H1 (cell line): ENCODE results near the gene CD52. TPM values are rescaled to one million over a fixed set of nuclear protein-coding genes. Genes with fewer than 3 reads are reported as not detected.

ENCODE experiments used
- CTCF ChIA-PET: fragments of 300-600 bp; sonication (Branson Sonifier 250); formaldehyde crosslinking; loops from one replicate; lab custom pipeline; 2021; ENCODE audit not compliant: partially characterized antibody; lab: Charles Lee
- POLR2A ChIA-PET: fragments of 300-600 bp; sonication (Branson Sonifier 250); formaldehyde crosslinking; loops from one replicate; lab custom pipeline; 2021; ENCODE audit warnings: inconsistent platforms; ENCODE audit not compliant: partially characterized antibody; lab: Charles Lee
- DNase-seq, 2 experiments: peaks; one replicate each; pipeline versions ENCODE4 v3.0.0 to v3.0.0-alpha.2; 2010 to 2022; ENCODE audit warnings: low spot score in 2 of 2, low read depth in 1 of 2, mixed read lengths in 1 of 2
- FAIRE-seq: peaks from 2 replicates; lab custom pipeline; 2011; peaks lifted over from hg19 to GRCh38; lab: Jason Lieb, UNC
- H2AFZ ChIP-seq: 2 replicates; pipeline ENCODE4 v1.8.1; 2012; ENCODE audit warnings: low read length, inconsistent platforms
- H2AK5ac ChIP-seq: 2 replicates; pipeline ENCODE4 v1.6.1; 2013; ENCODE audit warnings: low read depth, low read length
- H2BK120ac ChIP-seq: replicated peaks from 2 replicates; pipeline ENCODE3; 2013; ENCODE audit warnings: low read depth, low read length, inconsistent platforms
- H2BK12ac ChIP-seq: 2 replicates; pipeline ENCODE4 v1.6.1; 2013; ENCODE audit warnings: low read depth, low read length
- H2BK15ac ChIP-seq: 2 replicates; pipeline ENCODE4 v1.6.1; 2013; ENCODE audit warnings: low read length
- H2BK20ac ChIP-seq: 2 replicates; pipeline ENCODE4 v1.6.1; 2013; ENCODE audit warnings: low read length
- H2BK5ac ChIP-seq: 2 replicates; pipeline ENCODE4 v1.6.1; 2013; ENCODE audit warnings: low read depth, low read length
- H3K14ac ChIP-seq: 2 replicates; pipeline ENCODE4 v1.6.1; 2013; ENCODE audit warnings: inconsistent platforms; ENCODE audit not compliant: insufficient read length
- H3K18ac ChIP-seq: 2 replicates; pipeline ENCODE4 v1.6.1; 2013; ENCODE audit warnings: low read length; ENCODE audit errors: extremely low read depth
- H3K23ac ChIP-seq: 2 replicates; pipeline ENCODE4 v1.6.1; 2013; ENCODE audit warnings: inconsistent platforms; ENCODE audit not compliant: insufficient read length
- H3K23me2 ChIP-seq: 2 replicates; pipeline ENCODE4 v1.6.1; 2013; ENCODE audit warnings: low read depth, low read length
- H3K27ac ChIP-seq: 2 replicates; pipeline ENCODE4 v1.6.1; 2011; ENCODE audit warnings: low read depth, low read length, inconsistent platforms
- H3K27me3 ChIP-seq, 4 experiments: replicated peaks in 1 of 4; 1 replicate in 1 of 4; 2 replicates in 3 of 4; pipeline versions ENCODE4 v1.6.1 to v1.8.1; 2011 to 2013; ENCODE audit warnings: low read length in 3 of 4, mild to moderate bottlenecking in 3 of 4, inconsistent platforms in 2 of 4, mixed read lengths in 2 of 4, moderate library complexity in 1 of 4; ENCODE audit not compliant: control insufficient read depth in 3 of 4, insufficient read depth in 3 of 4; ENCODE audit errors: extremely low read depth in 1 of 4
- H3K36me3 ChIP-seq, 4 experiments: 2 replicates each; pipeline versions ENCODE4 v1.6.1 to v1.8.1; 2011 to 2013; ENCODE audit warnings: mild to moderate bottlenecking in 4 of 4, low read length in 3 of 4, moderate library complexity in 2 of 4, control low read depth in 1 of 4, inconsistent platforms in 1 of 4; ENCODE audit not compliant: insufficient read depth in 4 of 4, control insufficient read depth in 2 of 4
- H3K4ac ChIP-seq: replicated peaks from 2 replicates; pipeline ENCODE3; 2013; ENCODE audit warnings: low read length, low read depth, mixed read lengths, inconsistent platforms; ENCODE audit not compliant: insufficient read length
- H3K4me1 ChIP-seq, 4 experiments: replicated peaks in 1 of 4; 1 replicate in 1 of 4; 2 replicates in 3 of 4; pipeline versions ENCODE4 v1.6.1 to v1.8.1; 2011 to 2013; ENCODE audit warnings: low read length in 3 of 4, inconsistent platforms in 2 of 4, mixed read lengths in 1 of 4; ENCODE audit not compliant: insufficient read depth in 4 of 4, control insufficient read depth in 3 of 4
- H3K4me2 ChIP-seq, 2 experiments: 2 replicates each; pipeline versions ENCODE4 v1.6.1 to v1.8.1; 2011 to 2013; ENCODE audit warnings: low read depth in 2 of 2, low read length in 2 of 2, control low read depth in 1 of 2, inconsistent platforms in 1 of 2, mild to moderate bottlenecking in 1 of 2; ENCODE audit not compliant: insufficient read depth in 1 of 2
- H3K4me3 ChIP-seq, 4 experiments: fragments of 200-600, 300-600 bp in 1 of 4; sonication (generic), shearing (Covaris generic), sonication (Bioruptor Twin) in 1 of 4; 2 replicates each; pipeline versions ENCODE4 v1.5.1 to v1.8.1; 2011 to 2016; ENCODE audit warnings: low read length in 4 of 4, low read depth in 3 of 4, control low read depth in 2 of 4, inconsistent platforms in 2 of 4, mild to moderate bottlenecking in 2 of 4, mixed read lengths in 1 of 4, moderate library complexity in 1 of 4; ENCODE audit not compliant: insufficient read depth in 2 of 4; ENCODE audit errors: extremely low read depth in 1 of 4
- H3K56ac ChIP-seq: replicated peaks from 2 replicates; pipeline ENCODE3; 2013; ENCODE audit warnings: low read depth, mild to moderate bottlenecking, mixed read lengths, low read length, inconsistent platforms; ENCODE audit not compliant: insufficient read length
- H3K79me1 ChIP-seq: 2 replicates; pipeline ENCODE4 v1.6.1; 2013; ENCODE audit warnings: low read depth, low read length, control low read depth
- H3K79me2 ChIP-seq, 2 experiments: 2 replicates each; pipeline versions ENCODE4 v1.6.1 to v1.8.1; 2012 to 2013; ENCODE audit warnings: low read length in 2 of 2, mild to moderate bottlenecking in 2 of 2, inconsistent platforms in 1 of 2; ENCODE audit not compliant: insufficient read depth in 2 of 2, control insufficient read depth in 1 of 2
- H3K9ac ChIP-seq, 4 experiments: replicated peaks in 1 of 4; 1 replicate in 1 of 4; 2 replicates in 3 of 4; pipeline versions ENCODE4 v1.6.1 to v1.8.1; 2011 to 2013; ENCODE audit warnings: low read depth in 3 of 4, low read length in 3 of 4, control low read depth in 2 of 4, mild to moderate bottlenecking in 2 of 4, moderate library complexity in 2 of 4, inconsistent platforms in 1 of 4; ENCODE audit errors: extremely low read depth in 1 of 4
- H3K9me3 ChIP-seq, 2 experiments: 2 replicates each; pipeline versions ENCODE4 v1.6.1 to v1.8.1; 2012 to 2013; ENCODE audit warnings: mild to moderate bottlenecking in 2 of 2, moderate library complexity in 2 of 2, control low read depth in 1 of 2, inconsistent platforms in 1 of 2, low read depth in 1 of 2, low read length in 1 of 2, mixed read lengths in 1 of 2; ENCODE audit not compliant: insufficient read depth in 2 of 2
- H4K20me1 ChIP-seq, 2 experiments: replicated peaks in 1 of 2; 2 replicates each; pipeline versions ENCODE3 to v1.8.1; 2011 to 2013; ENCODE audit warnings: inconsistent platforms in 2 of 2, low read length in 2 of 2, mild to moderate bottlenecking in 1 of 2; ENCODE audit not compliant: insufficient read depth in 2 of 2, control insufficient read depth in 1 of 2
- H4K5ac ChIP-seq: 2 replicates; pipeline ENCODE4 v1.6.1; 2013; ENCODE audit warnings: low read length, low read depth, mixed read lengths, inconsistent platforms; ENCODE audit not compliant: insufficient read length
- H4K8ac ChIP-seq: 2 replicates; pipeline ENCODE4 v1.8.0; 2013; ENCODE audit warnings: mild to moderate bottlenecking, moderate library complexity, low read length, inconsistent platforms; ENCODE audit not compliant: insufficient read depth; ENCODE audit errors: extremely low read depth
- H4K91ac ChIP-seq: replicated peaks from 2 replicates; pipeline ENCODE3; 2013; ENCODE audit warnings: low read length, mixed read lengths, inconsistent platforms; ENCODE audit not compliant: insufficient read length
- BCL11A ChIP-seq, 2 experiments: IDR thresholded peaks; one replicate each; pipeline ENCODE4 v1.6.1; 2011; ENCODE audit warnings: low read depth in 2 of 2, low read length in 2 of 2, mild to moderate bottlenecking in 2 of 2
- CTCF ChIP-seq, 3 experiments: IDR thresholded peaks; 1 replicate in 2 of 3; 2 replicates in 1 of 3; pipeline versions ENCODE4 v1.5.1 to v1.6.1; 2011; ENCODE audit warnings: low read length in 3 of 3, mild to moderate bottlenecking in 3 of 3, inconsistent platforms in 2 of 3, low read depth in 1 of 3, moderate library complexity in 1 of 3; ENCODE audit not compliant: insufficient read depth in 1 of 3; ENCODE audit errors: control extremely low read depth in 1 of 3
- EZH2 ChIP-seq: fragments of 200-600 bp; sonication (generic); IDR thresholded peaks from 2 replicates; pipeline ENCODE4 v1.7.1; 2012; ENCODE audit warnings: low read depth, mild to moderate bottlenecking, moderate library complexity, low read length, inconsistent platforms; ENCODE audit not compliant: severe bottlenecking
- JUN ChIP-seq: IDR thresholded peaks from 2 replicates; pipeline ENCODE4 v1.6.1; 2011; ENCODE audit warnings: low read depth, mild to moderate bottlenecking, improper control_type of control experiment, low read length
- NANOG ChIP-seq: IDR thresholded peaks from 2 replicates; pipeline ENCODE4 v1.6.1; 2011; ENCODE audit warnings: low read length, low read depth, mild to moderate bottlenecking, inconsistent platforms; ENCODE audit not compliant: insufficient read depth, poor library complexity, severe bottlenecking
- POU5F1 ChIP-seq: IDR thresholded peaks from 2 replicates; pipeline ENCODE4 v1.6.1; 2011; ENCODE audit warnings: low read depth, mild to moderate bottlenecking, low read length, moderate library complexity
- RNF2 ChIP-seq: fragments of 200-900, 300-1000 bp; sonication (generic); IDR thresholded peaks from 2 replicates; pipeline ENCODE4 v1.7.1; 2016; ENCODE audit warnings: borderline replicate concordance, low read depth, mild to moderate bottlenecking, antibody characterized with exemption, low read length; ENCODE audit not compliant: poor library complexity, severe bottlenecking; ENCODE audit errors: missing control alignments
- TAF1 ChIP-seq: IDR thresholded peaks from 2 replicates; pipeline ENCODE4 v1.6.1; 2011; ENCODE audit warnings: mild to moderate bottlenecking, low read depth, low read length
- WGBS, 2 experiments: shearing (Covaris generic) in 1 of 2; methylation state at CpG; one replicate each; pipeline versions ENCODE4 v1.1.6 to v1.1.7; 2013 to 2015; ENCODE audit warnings: low lambda C conversion rate in 2 of 2, mixed read lengths in 2 of 2, inconsistent platforms in 1 of 2, low coverage in 1 of 2, missing lambda C conversion rate in 1 of 2; ENCODE audit not compliant: insufficient replicate concordance in 2 of 2, insufficient coverage in 1 of 2, insufficient read length in 1 of 2; ENCODE audit errors: extremely low coverage in 1 of 2, missing lambda C conversion rate in 1 of 2; 5-methylcytosine and 5-hydroxymethylcytosine counted together
- polyA plus RNA-seq, 7 experiments: library from polyadenylated mRNA; depleted of rRNA in 3 of 7; stranded (reverse) in 5 of 7; unstranded in 2 of 7; fragments of >200 nt in 5 of 7; fragments of 200-250 nt in 2 of 7; gene quantifications; 1 replicate in 5 of 7; 2 replicates in 1 of 7; 4 replicates in 1 of 7; pipeline versions ENCODE4 v1.2.1 to v1.2.3, GENCODE V29; 2011 to 2013; ENCODE audit warnings: missing spikeins in 2 of 7, mixed read lengths in 2 of 7
- total RNA-seq: library from RNA; stranded (reverse); fragmentation: NEBNext Ultra II Directional; extraction: Animal tissue kit (Norgen Biotek cat#: 25700); gene quantifications from 2 replicates; pipeline ENCODE4 v1.2.1, GENCODE V29; 2021

Gene CD52
- total and polyA plus RNA-seq, 2 of the 8 experiments (the other 6 are each of a cell fraction or from before 2014, with no cell fraction given) = 2.4 to 3.1 TPM

GRCh38 chr1:26275580-26276431 is 42.0 kb upstream of the CD52 start:
- no peak overlapping the region for H2AFZ ChIP-seq
- H4K91ac ChIP-seq = no peak overlapping the region
- peaks cover 6 to 11% of the 10 kb centered on the region in 2 experiments for H4K20me1 ChIP-seq
- no peak overlapping the region for H4K5ac ChIP-seq
- ChIA-PET POLR2A (interaction anchor here (0.6 to 1.9 kb wide), 6 partner anchors 10 to 144 kb away, joined by 3 to 5 read pairs (median 4); partner anchors contain the start of gene LIN28A), CTCF (interaction anchor here (0.5 to 39.7 kb wide), 30 partner anchors 9 to 555 kb away, joined by 3 to 1530 read pairs (median 3); partner anchors contain the start of genes CATSPER4, CD52, CEP85 and CNKSR1)
- FAIRE-seq (peak; percentile 65), DNase-seq (peak; percentile 85 to 92)
- H2AK5ac ChIP-seq = no peak overlapping the region
- no peak overlapping the region for H3K14ac ChIP-seq
- H3K36me3 ChIP-seq = peaks cover 30 to 51% (median 47%) of the 10 kb centered on the region in 4 experiments
- no peaks in the 10 kb centered on the region for H3K79me1 ChIP-seq
- 84% methylated on average over 3 of the region's 3 CpGs; no CpG with 5 or more reads in 1 of the 2 experiments for WGBS, 2 experiments
- H3K4me2 ChIP-seq = no peak overlapping the region
- H3K4me3 ChIP-seq = no peak overlapping the region
- no peak overlapping the region for H3K4ac ChIP-seq
- H3K9ac ChIP-seq = no peak overlapping the region
- no peak overlapping the region for H3K18ac ChIP-seq
- H3K4me1 ChIP-seq = peaks cover 2 to 17% (median 6%) of the 10 kb centered on the region in 4 experiments
- peaks cover 0 to 5% of the 10 kb centered on the region in 2 experiments; a peak in 1 of 4 replicates for H3K79me2 ChIP-seq
- no peak overlapping the region for H3K23ac ChIP-seq
- H2BK12ac ChIP-seq = no peak overlapping the region
- peaks cover 4% of the 10 kb centered on the region; the same call in 1 of the 2 replicates for H3K23me2 ChIP-seq
- no peaks in the 10 kb centered on the region for H3K9me3 ChIP-seq
- no peak overlapping the region for H3K27ac ChIP-seq
- no peaks in the 10 kb centered on the region for H3K27me3 ChIP-seq
- H2BK20ac ChIP-seq = no peak overlapping the region
- no peak overlapping the region for H3K56ac ChIP-seq
- H2BK15ac ChIP-seq = no peak overlapping the region
- H2BK5ac ChIP-seq = no peak overlapping the region
- no peak overlapping the region for H4K8ac ChIP-seq
- no peak overlapping the region for H2BK120ac ChIP-seq
- TF ChIP-seq CTCF (IDR thresholded peaks at IDR 0.05; ENCODE audit: control extremely low read depth in 1 of 3, insufficient read depth in 1 of 3, low read depth in 1 of 3, low read length in 3 of 3) (peak; percentile 61 to 85 (median 83)), JUN (no peak), EZH2 (no peak), TAF1 (no peak), RNF2 (no peak), NANOG (no peak), POU5F1 (no peak), BCL11A (IDR thresholded peaks at IDR 0.05; ENCODE audit: low read depth in 2 of 2, low read length in 2 of 2) (no peak)
